ENCODE data around the gene ENC1. TPM values are rescaled to one million over a fixed set of nuclear protein-coding genes. Genes with fewer than 3 reads are reported as not detected.

The ENC1 gene
- total and polyA plus RNA-seq, 10 of the 15 experiments (the other 5 are each of a cell fraction or from before 2014, with no cell fraction given) = 8.2 to 55.5 (median 32.1) TPM

GRCh38 chr5:74648835-74649293 is 8.3 kb upstream of the ENC1 start (continued):
- TF ChIP-seq ZBTB40 (IDR thresholded peaks at IDR 0.05; ENCODE audit: borderline replicate concordance) = no peak
- TF ChIP-seq IRF5 (IDR thresholded peaks at IDR 0.05; ENCODE audit: borderline replicate concordance) = no peak
- peak; percentile 93 for TF ChIP-seq RUNX3 (IDR thresholded peaks at IDR 0.05; ENCODE audit: low read length)
- peak; percentile 78; the same call in 1 of the 2 replicates for TF ChIP-seq CBFB (IDR thresholded peaks at IDR 0.05; ENCODE audit: low read depth)
- TF ChIP-seq JUND (IDR thresholded peaks at IDR 0.05; ENCODE audit: low read depth, low read length) = no peak
- no peak for TF ChIP-seq TARDBP (IDR thresholded peaks at IDR 0.05; ENCODE audit: borderline replicate concordance)
- TF ChIP-seq CBX3 (IDR thresholded peaks at IDR 0.05; ENCODE audit: borderline replicate concordance, low read depth) = no peak
- TF ChIP-seq HCFC1 (IDR thresholded peaks at IDR 0.05; ENCODE audit: low read length) = no peak
- TF ChIP-seq NR2C1 (IDR thresholded peaks at IDR 0.05) = no peak
- no peak for TF ChIP-seq RELA (IDR thresholded peaks at IDR 0.05; ENCODE audit: borderline replicate concordance, partially characterized antibody)
- TF ChIP-seq ZBED1 (IDR thresholded peaks at IDR 0.05; ENCODE audit: borderline replicate concordance) = no peak
- peak; percentile 25; the same call in 1 of the 2 replicates for TF ChIP-seq LARP7 (IDR thresholded peaks at IDR 0.05)
- TF ChIP-seq JUNB (IDR thresholded peaks at IDR 0.05) = no peak
- peak; percentile 95 for TF ChIP-seq RAD21 (IDR thresholded peaks at IDR 0.05; ENCODE audit: insufficient read depth, low read depth, low read length)
- TF ChIP-seq, protein P1, sequence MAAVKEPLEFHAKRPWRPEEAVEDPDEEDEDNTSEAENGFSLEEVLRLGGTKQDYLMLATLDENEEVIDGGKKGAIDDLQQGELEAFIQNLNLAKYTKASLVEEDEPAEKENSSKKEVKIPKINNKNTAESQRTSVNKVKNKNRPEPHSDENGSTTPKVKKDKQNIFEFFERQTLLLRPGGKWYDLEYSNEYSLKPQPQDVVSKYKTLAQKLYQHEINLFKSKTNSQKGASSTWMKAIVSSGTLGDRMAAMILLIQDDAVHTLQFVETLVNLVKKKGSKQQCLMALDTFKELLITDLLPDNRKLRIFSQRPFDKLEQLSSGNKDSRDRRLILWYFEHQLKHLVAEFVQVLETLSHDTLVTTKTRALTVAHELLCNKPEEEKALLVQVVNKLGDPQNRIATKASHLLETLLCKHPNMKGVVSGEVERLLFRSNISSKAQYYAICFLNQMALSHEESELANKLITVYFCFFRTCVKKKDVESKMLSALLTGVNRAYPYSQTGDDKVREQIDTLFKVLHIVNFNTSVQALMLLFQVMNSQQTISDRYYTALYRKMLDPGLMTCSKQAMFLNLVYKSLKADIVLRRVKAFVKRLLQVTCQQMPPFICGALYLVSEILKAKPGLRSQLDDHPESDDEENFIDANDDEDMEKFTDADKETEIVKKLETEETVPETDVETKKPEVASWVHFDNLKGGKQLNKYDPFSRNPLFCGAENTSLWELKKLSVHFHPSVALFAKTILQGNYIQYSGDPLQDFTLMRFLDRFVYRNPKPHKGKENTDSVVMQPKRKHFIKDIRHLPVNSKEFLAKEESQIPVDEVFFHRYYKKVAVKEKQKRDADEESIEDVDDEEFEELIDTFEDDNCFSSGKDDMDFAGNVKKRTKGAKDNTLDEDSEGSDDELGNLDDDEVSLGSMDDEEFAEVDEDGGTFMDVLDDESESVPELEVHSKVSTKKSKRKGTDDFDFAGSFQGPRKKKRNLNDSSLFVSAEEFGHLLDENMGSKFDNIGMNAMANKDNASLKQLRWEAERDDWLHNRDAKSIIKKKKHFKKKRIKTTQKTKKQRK (IDR thresholded peaks at IDR 0.05; ENCODE audit: low read depth, low read length) = no peak
- TF ChIP-seq DPF2 (IDR thresholded peaks at IDR 0.05) = no peak
- TF ChIP-seq ZZZ3 (IDR thresholded peaks at IDR 0.05; ENCODE audit: control insufficient read depth, insufficient read length, low read depth) = no peak
- no peak for TF ChIP-seq NR2F1 (conservative IDR thresholded peaks at IDR 0.05)
- TF ChIP-seq, protein P2, sequence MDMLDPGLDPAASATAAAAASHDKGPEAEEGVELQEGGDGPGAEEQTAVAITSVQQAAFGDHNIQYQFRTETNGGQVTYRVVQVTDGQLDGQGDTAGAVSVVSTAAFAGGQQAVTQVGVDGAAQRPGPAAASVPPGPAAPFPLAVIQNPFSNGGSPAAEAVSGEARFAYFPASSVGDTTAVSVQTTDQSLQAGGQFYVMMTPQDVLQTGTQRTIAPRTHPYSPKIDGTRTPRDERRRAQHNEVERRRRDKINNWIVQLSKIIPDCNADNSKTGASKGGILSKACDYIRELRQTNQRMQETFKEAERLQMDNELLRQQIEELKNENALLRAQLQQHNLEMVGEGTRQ (IDR thresholded peaks at IDR 0.05; ENCODE audit: borderline replicate concordance, low read depth, low read length) = no peak
- TF ChIP-seq MTA3 (IDR thresholded peaks at IDR 0.05; ENCODE audit: borderline replicate concordance, low read length) = no peak
- TF ChIP-seq WRNIP1 (IDR thresholded peaks at IDR 0.05; ENCODE audit: borderline replicate concordance, low read depth, low read length) = no peak
- 0 out of 2 replicates have a peak, but pooled peaks have one; percentile 6 for TF ChIP-seq MEF2A (IDR thresholded peaks at IDR 0.05; ENCODE audit: insufficient read depth, low read depth, low read length)
- TF ChIP-seq SMC3 (IDR thresholded peaks at IDR 0.05; ENCODE audit: borderline replicate concordance, low read length) = peak; percentile 87; the same call in 1 of the 2 replicates

Measured in GM12878 (cell line).